Ishikawa (cell line): Measurements from ENCODE around the gene PAEP.

Experiments
- CEBPB ChIP-seq: IDR thresholded peaks from 2 replicates; pipeline ENCODE4 v1.6.1; 2012
- CREB1 ChIP-seq: IDR thresholded peaks from 2 replicates; pipeline ENCODE4 v1.6.1; 2012; ENCODE audit warnings: low read depth
- EGR1 ChIP-seq: IDR thresholded peaks from 2 replicates; pipeline ENCODE4 v1.6.1; 2012
- EP300 ChIP-seq: IDR thresholded peaks from 2 replicates; pipeline ENCODE4 v1.6.1; 2012; ENCODE audit warnings: borderline replicate concordance
- FOXM1 ChIP-seq: IDR thresholded peaks from 2 replicates; pipeline ENCODE4 v1.6.1; 2012; ENCODE audit warnings: low read depth, borderline replicate concordance
- NFIC ChIP-seq: IDR thresholded peaks from 2 replicates; pipeline ENCODE4 v1.6.1; 2012
- RAD21 ChIP-seq: IDR thresholded peaks from 2 replicates; pipeline ENCODE4 v1.6.1; 2012; ENCODE audit warnings: low read depth
- TAF1 ChIP-seq: IDR thresholded peaks from 2 replicates; pipeline ENCODE4 v1.6.1; 2012; ENCODE audit warnings: low read depth, mild to moderate bottlenecking
- TCF12 ChIP-seq: IDR thresholded peaks from 2 replicates; pipeline ENCODE4 v1.6.1; 2012; ENCODE audit warnings: low read depth
- TEAD4 ChIP-seq: IDR thresholded peaks from 2 replicates; pipeline ENCODE4 v1.6.1; 2012
- YY1 ChIP-seq: IDR thresholded peaks from 2 replicates; pipeline ENCODE4 v1.6.1; 2012; ENCODE audit warnings: low read depth
- ZBTB7A ChIP-seq: IDR thresholded peaks from 2 replicates; pipeline ENCODE4 v1.6.1; 2012; ENCODE audit warnings: low read depth
- TF ChIP-seq, protein P1 (sequence below): IDR thresholded peaks from 2 replicates; pipeline ENCODE4 v1.6.1; 2012
- TF ChIP-seq, protein P2 (sequence below): IDR thresholded peaks from 2 replicates; pipeline ENCODE4 v1.6.1; 2012; ENCODE audit warnings: low read depth, mild to moderate bottlenecking
- TF ChIP-seq, protein P3 (sequence below): IDR thresholded peaks from 2 replicates; pipeline ENCODE4 v1.6.1; 2012

PAEP gene

GRCh38 chr9:135587658-135588057 is 26.1 kb downstream of the PAEP start:
- no peak for TF ChIP-seq ZBTB7A
- TF ChIP-seq EGR1 = no peak
- TF ChIP-seq, protein P1, sequence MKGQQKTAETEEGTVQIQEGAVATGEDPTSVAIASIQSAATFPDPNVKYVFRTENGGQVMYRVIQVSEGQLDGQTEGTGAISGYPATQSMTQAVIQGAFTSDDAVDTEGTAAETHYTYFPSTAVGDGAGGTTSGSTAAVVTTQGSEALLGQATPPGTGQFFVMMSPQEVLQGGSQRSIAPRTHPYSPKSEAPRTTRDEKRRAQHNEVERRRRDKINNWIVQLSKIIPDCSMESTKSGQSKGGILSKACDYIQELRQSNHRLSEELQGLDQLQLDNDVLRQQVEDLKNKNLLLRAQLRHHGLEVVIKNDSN = peak; percentile 73
- TF ChIP-seq, protein P2, sequence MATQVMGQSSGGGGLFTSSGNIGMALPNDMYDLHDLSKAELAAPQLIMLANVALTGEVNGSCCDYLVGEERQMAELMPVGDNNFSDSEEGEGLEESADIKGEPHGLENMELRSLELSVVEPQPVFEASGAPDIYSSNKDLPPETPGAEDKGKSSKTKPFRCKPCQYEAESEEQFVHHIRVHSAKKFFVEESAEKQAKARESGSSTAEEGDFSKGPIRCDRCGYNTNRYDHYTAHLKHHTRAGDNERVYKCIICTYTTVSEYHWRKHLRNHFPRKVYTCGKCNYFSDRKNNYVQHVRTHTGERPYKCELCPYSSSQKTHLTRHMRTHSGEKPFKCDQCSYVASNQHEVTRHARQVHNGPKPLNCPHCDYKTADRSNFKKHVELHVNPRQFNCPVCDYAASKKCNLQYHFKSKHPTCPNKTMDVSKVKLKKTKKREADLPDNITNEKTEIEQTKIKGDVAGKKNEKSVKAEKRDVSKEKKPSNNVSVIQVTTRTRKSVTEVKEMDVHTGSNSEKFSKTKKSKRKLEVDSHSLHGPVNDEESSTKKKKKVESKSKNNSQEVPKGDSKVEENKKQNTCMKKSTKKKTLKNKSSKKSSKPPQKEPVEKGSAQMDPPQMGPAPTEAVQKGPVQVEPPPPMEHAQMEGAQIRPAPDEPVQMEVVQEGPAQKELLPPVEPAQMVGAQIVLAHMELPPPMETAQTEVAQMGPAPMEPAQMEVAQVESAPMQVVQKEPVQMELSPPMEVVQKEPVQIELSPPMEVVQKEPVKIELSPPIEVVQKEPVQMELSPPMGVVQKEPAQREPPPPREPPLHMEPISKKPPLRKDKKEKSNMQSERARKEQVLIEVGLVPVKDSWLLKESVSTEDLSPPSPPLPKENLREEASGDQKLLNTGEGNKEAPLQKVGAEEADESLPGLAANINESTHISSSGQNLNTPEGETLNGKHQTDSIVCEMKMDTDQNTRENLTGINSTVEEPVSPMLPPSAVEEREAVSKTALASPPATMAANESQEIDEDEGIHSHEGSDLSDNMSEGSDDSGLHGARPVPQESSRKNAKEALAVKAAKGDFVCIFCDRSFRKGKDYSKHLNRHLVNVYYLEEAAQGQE = no peak
- no peak for TF ChIP-seq TAF1
- no peak for TF ChIP-seq TEAD4

- TF ChIP-seq, protein P3, sequence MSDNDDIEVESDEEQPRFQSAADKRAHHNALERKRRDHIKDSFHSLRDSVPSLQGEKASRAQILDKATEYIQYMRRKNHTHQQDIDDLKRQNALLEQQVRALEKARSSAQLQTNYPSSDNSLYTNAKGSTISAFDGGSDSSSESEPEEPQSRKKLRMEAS = no peak
- no peak for TF ChIP-seq FOXM1
- TF ChIP-seq, protein P1 = no peak
- TF ChIP-seq, protein P2 = no peak
- TF ChIP-seq YY1 = no peak
- no peak for TF ChIP-seq EP300
- no peak for TF ChIP-seq TAF1
- no peak for TF ChIP-seq CREB1
- TF ChIP-seq RAD21 = no peak
- TF ChIP-seq TCF12 = no peak
- TF ChIP-seq NFIC = no peak
- TF ChIP-seq ZBTB7A = no peak
- TF ChIP-seq CEBPB = no peak
- no peak for TF ChIP-seq EGR1
- no peak for TF ChIP-seq TEAD4
Measured at GRCh38 chr9:135588371-135588770, 26.8 kb downstream of the PAEP start.

GRCh38 chr9:135588886-135589595 is 27.5 kb downstream of the PAEP start:
- TF ChIP-seq CEBPB (no peak), EGR1 (no peak), NFIC (no peak), CREB1 (no peak), RAD21 (no peak)

DNA sequence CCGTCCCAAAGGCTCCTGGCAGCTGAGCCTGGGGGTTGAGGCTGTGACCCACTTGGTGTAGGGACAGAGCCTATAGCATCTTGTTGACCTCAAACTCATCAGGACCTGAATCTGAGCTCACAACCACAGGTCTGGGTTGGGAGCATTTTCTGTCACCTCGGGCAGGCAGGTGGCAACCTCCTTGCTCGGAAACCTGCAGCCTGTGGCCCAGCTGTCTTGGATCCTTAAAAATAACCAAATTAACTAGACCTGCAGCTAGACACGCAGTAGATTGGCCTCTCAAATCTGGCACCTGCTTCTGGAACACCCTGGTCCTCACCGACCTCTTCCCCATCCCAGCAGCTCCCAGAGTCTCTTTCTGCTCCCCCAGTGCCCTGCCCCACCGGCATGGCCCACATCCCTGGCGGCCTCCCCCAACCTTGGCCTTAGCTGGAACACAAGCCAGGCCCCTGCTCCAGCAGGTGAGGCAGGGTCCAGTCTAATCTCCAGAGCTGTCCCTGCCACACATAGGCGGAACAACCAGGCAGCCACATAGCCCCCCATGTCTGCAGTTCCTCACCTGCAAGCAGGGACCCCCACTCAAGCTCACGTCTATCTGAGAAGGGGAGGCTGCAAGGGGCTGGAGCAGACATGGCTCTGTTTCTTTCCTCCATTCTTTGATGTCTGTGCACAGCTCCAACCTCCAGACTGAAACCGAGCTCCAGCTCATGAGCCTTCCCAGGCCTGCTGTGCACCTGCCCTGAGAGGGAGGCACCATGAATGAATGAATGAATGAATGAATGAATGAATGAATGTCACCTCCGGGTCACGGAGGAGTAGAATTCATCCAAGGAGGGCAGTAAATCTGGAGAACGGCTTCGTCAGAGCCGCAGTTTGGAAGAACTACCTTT is 28.3 kb downstream of the PAEP start:
- no peak for TF ChIP-seq EGR1
- TF ChIP-seq, protein P2 = no peak
- TF ChIP-seq RAD21 = no peak
- no peak for TF ChIP-seq ZBTB7A
- no peak for TF ChIP-seq YY1
- TF ChIP-seq TEAD4 = no peak
- no peak for TF ChIP-seq EP300
- no peak for TF ChIP-seq TAF1
- TF ChIP-seq CEBPB = no peak
- TF ChIP-seq NFIC = no peak
- no peak for TF ChIP-seq CREB1
- no peak for TF ChIP-seq TCF12
